Mesenchymal stem cell (in vitro differentiated cells and primary cell): ENCODE results near the gene CDK5RAP2.
A peak's percentile ranks its signal among the peaks of the same experiment; 100 is the strongest.

Experiments
- DNase-seq: peaks from one replicate; pipeline ENCODE4 v3.0.0-alpha.2; 2013
- H2AFZ ChIP-seq: one replicate; pipeline ENCODE4 v1.6.1; 2013; ENCODE audit warnings: low read depth, mild to moderate bottlenecking, control low read depth, inconsistent platforms, low read length, moderate library complexity
- H2AK5ac ChIP-seq: 2 replicates; pipeline ENCODE4 v1.6.1; 2013; ENCODE audit warnings: low read length, moderate library complexity, mild to moderate bottlenecking, inconsistent platforms; ENCODE audit not compliant: severe bottlenecking
- H2BK120ac ChIP-seq: one replicate; pipeline ENCODE4 v1.6.1; 2013; ENCODE audit warnings: low read depth, mild to moderate bottlenecking, inconsistent platforms, low read length, moderate library complexity
- H2BK12ac ChIP-seq, 2 experiments: one replicate each; pipeline ENCODE4 v1.6.1; 2013; ENCODE audit warnings: inconsistent platforms in 2 of 2, low read length in 2 of 2, mild to moderate bottlenecking in 2 of 2, moderate library complexity in 2 of 2, control low read depth in 1 of 2
- H2BK15ac ChIP-seq: one replicate; pipeline ENCODE4 v1.6.1; 2013; ENCODE audit warnings: mild to moderate bottlenecking, low read depth, inconsistent platforms; ENCODE audit not compliant: poor library complexity, severe bottlenecking
- H2BK5ac ChIP-seq: 2 replicates; pipeline ENCODE4 v1.6.1; 2013; ENCODE audit warnings: low read depth, mild to moderate bottlenecking, low read length, control low read depth, inconsistent platforms; ENCODE audit not compliant: poor library complexity, severe bottlenecking
- H3K14ac ChIP-seq, 2 experiments: one replicate each; pipeline ENCODE4 v1.6.1; 2013; ENCODE audit warnings: inconsistent platforms in 2 of 2, low read length in 2 of 2, control low read depth in 1 of 2, mild to moderate bottlenecking in 1 of 2, moderate library complexity in 1 of 2
- H3K18ac ChIP-seq, 2 experiments: one replicate each; pipeline ENCODE4 v1.6.1; 2013; ENCODE audit warnings: inconsistent platforms in 2 of 2, low read length in 2 of 2, control low read depth in 1 of 2, low read depth in 1 of 2, mild to moderate bottlenecking in 1 of 2
- H3K23ac ChIP-seq, 2 experiments: one replicate each; pipeline ENCODE4 v1.6.1; 2013; ENCODE audit warnings: inconsistent platforms in 2 of 2, low read length in 2 of 2, mild to moderate bottlenecking in 2 of 2, moderate library complexity in 2 of 2, control low read depth in 1 of 2
- H3K27ac ChIP-seq: 2 replicates; pipeline ENCODE4 v1.5.1; 2013; ENCODE audit warnings: mild to moderate bottlenecking, moderate library complexity, low read length, control low read depth, inconsistent platforms; ENCODE audit not compliant: poor library complexity, severe bottlenecking
- H3K27me3 ChIP-seq, 2 experiments: 2 replicates each; pipeline versions ENCODE4 v1.6.1 to v1.7.0; 2013; ENCODE audit warnings: low read length in 2 of 2, mild to moderate bottlenecking in 2 of 2, moderate library complexity in 2 of 2, control low read depth in 1 of 2, inconsistent platforms in 1 of 2; ENCODE audit not compliant: control insufficient read depth in 1 of 2, insufficient read depth in 1 of 2
- H3K36me3 ChIP-seq, 2 experiments: 2 replicates each; pipeline versions ENCODE4 v1.6.1 to v1.7.0; 2013; ENCODE audit warnings: low read length in 2 of 2, control low read depth in 1 of 2, inconsistent platforms in 1 of 2, low read depth in 1 of 2, mild to moderate bottlenecking in 1 of 2; ENCODE audit not compliant: insufficient read depth in 2 of 2, control insufficient read depth in 1 of 2
- H3K4ac ChIP-seq, 2 experiments: one replicate each; pipeline ENCODE4 v1.6.1; 2013; ENCODE audit warnings: inconsistent platforms in 2 of 2, low read length in 2 of 2, mild to moderate bottlenecking in 2 of 2, moderate library complexity in 2 of 2, control low read depth in 1 of 2, low read depth in 1 of 2
- H3K4me1 ChIP-seq: 2 replicates; pipeline ENCODE4 v1.6.1; 2013; ENCODE audit warnings: low read depth, low read length, control low read depth; ENCODE audit not compliant: control insufficient read depth, insufficient read depth
- H3K4me2 ChIP-seq: 2 replicates; pipeline ENCODE4 v1.6.1; 2013; ENCODE audit warnings: low read length, mild to moderate bottlenecking, inconsistent platforms; ENCODE audit not compliant: poor library complexity, severe bottlenecking
- H3K4me3 ChIP-seq, 2 experiments: 2 replicates each; pipeline versions ENCODE4 v1.5.1 to v1.7.0; 2013; ENCODE audit warnings: low read length in 2 of 2, mild to moderate bottlenecking in 2 of 2, control low read depth in 1 of 2, low read depth in 1 of 2; ENCODE audit not compliant: insufficient read depth in 1 of 2
- H3K79me1 ChIP-seq: replicated peaks from 2 replicates; pipeline ENCODE4 v1.6.1; 2013; ENCODE audit warnings: mild to moderate bottlenecking, control low read depth, low read length, inconsistent platforms; ENCODE audit not compliant: poor library complexity, severe bottlenecking
- H3K9ac ChIP-seq: 2 replicates; pipeline ENCODE4 v1.7.0; 2013; ENCODE audit warnings: mild to moderate bottlenecking, low read length, moderate library complexity
- H3K9me3 ChIP-seq: 2 replicates; pipeline ENCODE4 v1.7.0; 2013; ENCODE audit warnings: mild to moderate bottlenecking, low read length; ENCODE audit not compliant: control insufficient read depth
- H4K8ac ChIP-seq: one replicate; pipeline ENCODE4 v1.6.1; 2013; ENCODE audit warnings: inconsistent platforms, mild to moderate bottlenecking, low read length, moderate library complexity
- H4K91ac ChIP-seq: one replicate; pipeline ENCODE4 v1.6.1; 2013; ENCODE audit warnings: mild to moderate bottlenecking, low read length, inconsistent platforms
- WGBS: methylation state at CpG from one replicate; pipeline ENCODE4 v1.1.7; 2013; ENCODE audit warnings: mixed read lengths; 5-methylcytosine and 5-hydroxymethylcytosine counted together

CDK5RAP2 gene

DNA sequence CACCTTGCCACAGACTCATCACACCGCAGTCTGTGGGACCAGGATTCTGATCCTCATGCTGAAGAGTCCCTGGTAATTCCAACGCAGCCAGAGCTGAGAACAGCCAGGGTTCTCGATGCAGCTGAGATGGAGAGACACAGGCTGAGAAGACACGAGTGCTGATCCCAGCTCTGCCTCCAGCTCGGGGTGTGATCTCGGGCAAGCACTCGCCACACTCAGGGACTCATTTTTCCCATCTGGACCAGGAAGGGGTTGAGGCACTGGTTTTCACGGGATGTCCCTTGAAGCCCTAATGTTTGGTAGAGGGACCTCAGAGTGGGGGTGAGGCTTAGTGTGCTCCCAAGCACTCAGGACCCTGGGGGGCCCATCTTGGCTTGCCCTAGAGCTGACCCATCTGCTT lies 200.4 kb downstream of the CDK5RAP2 start:
- Histone ChIP-seq H2AK5ac (no peak overlapping the region), H3K4me1 (peaks cover 2% of the 10 kb centered on the region), H3K36me3 (peaks cover 0 to 5% of the 10 kb centered on the region in 2 experiments), H2BK15ac (no peak overlapping the region), H4K91ac (no peak overlapping the region), H2BK120ac (no peak overlapping the region), H3K27ac (no peak overlapping the region), H3K4me2 (no peak overlapping the region), H3K27me3 (peaks cover 0 to 5% of the 10 kb centered on the region in 2 experiments), H3K4ac (no peak overlapping the region), H3K14ac (no peak overlapping the region), H2AFZ (no peak overlapping the region), H3K9me3 (peaks cover 4% of the 10 kb centered on the region), H3K9ac (no peak overlapping the region), H3K23ac (no peak overlapping the region), H3K18ac (no peak overlapping the region), H2BK5ac (no peak overlapping the region), H4K8ac (no peak overlapping the region), H3K79me1 (no peaks in the 10 kb centered on the region), H2BK12ac (no peak overlapping the region), H3K4me3 (no peak overlapping the region)
- DNase-seq, result no peak
- 96% methylated on average over 8 of the region's 8 CpGs for WGBS

DNA sequence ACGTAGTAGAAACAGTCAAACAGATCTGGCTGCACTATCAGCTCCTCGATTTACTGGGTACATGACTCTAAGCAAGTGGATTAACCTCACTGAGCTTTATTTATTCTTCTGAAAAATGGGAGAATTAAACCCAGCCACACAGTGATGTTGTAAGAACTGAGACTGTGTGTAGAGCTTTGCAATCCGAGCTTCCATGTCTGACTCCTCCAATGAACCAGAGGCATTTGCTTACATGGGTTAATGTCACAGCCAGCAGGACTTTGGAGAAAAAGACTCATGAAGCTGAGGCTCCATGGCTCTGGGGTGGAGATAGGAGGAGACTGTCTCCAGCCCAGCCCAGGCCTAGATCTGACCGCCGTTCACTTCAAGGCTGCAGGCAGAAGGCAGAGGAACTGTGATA lies 201.3 kb downstream of the CDK5RAP2 start:
- Histone ChIP-seq H3K4me2 (no peak overlapping the region), H3K4ac (no peak overlapping the region), H3K27me3 (peaks cover 0 to 5% of the 10 kb centered on the region in 2 experiments), H2BK15ac (no peak overlapping the region), H2AFZ (no peak overlapping the region), H2AK5ac (no peak overlapping the region), H4K8ac (no peak overlapping the region), H3K4me3 (no peak overlapping the region), H3K9ac (no peak overlapping the region), H3K27ac (no peak overlapping the region), H3K9me3 (peaks cover 6% of the 10 kb centered on the region), H3K79me1 (no peaks in the 10 kb centered on the region), H3K36me3 (peaks cover 0 to 5% of the 10 kb centered on the region in 2 experiments), H3K23ac (no peak overlapping the region), H4K91ac (no peak overlapping the region), H3K14ac (no peak overlapping the region), H2BK5ac (no peak overlapping the region), H2BK120ac (no peak overlapping the region), H2BK12ac (no peak overlapping the region), H3K4me1 (no peaks in the 10 kb centered on the region), H3K18ac (peak overlapping the region in 1 of 2 experiments; percentile 50)
- DNase-seq, result no peak
- 91% methylated on average over 5 of the region's 5 CpGs for WGBS

DNA sequence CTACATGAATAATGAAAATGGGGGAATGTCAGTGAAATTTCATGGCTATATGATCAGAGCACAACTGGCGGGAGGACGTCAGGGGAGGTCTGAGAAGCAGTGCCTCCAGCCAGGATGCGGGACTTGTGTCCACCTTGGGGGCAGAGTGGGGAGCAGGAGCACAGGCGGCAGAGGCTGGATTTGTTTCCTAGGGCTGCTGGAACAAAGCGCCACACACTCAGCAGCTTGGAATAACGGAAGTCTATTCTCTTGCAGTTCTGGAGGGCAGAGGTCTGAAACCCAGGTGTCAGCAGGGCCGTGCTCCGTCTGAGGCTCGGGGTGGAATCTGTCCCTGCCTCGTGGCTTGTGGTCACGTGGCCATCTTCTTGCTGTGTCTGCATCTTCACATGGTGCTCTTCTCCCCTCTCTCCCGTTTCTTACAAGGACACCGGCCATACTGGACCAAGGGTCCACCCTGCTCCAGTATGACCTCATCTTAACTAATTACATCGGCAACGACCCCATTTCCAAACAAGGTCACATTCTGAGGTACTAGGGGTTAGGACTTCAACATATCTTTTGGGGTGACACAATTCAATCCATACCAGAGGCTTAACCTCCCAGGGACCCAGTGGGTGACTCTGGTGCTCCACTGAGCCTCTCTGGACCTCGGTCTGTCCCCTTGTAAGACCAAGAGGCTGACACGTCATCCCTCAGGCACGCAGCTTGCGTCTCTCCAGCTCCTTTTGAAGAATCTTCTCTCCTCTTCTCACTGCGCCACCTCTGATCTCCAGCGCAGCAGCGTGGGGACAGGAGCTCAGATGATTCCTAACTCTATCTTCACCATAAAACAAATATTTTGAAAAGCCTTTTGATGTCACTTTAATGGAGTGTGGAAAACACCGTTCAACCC lies 202.5 kb downstream of the CDK5RAP2 start:
- Histone ChIP-seq H4K91ac (no peak overlapping the region), H3K4me1 (no peaks in the 10 kb centered on the region)
- WGBS, result 93% methylated on average over 22 of the region's 23 CpGs

DNA sequence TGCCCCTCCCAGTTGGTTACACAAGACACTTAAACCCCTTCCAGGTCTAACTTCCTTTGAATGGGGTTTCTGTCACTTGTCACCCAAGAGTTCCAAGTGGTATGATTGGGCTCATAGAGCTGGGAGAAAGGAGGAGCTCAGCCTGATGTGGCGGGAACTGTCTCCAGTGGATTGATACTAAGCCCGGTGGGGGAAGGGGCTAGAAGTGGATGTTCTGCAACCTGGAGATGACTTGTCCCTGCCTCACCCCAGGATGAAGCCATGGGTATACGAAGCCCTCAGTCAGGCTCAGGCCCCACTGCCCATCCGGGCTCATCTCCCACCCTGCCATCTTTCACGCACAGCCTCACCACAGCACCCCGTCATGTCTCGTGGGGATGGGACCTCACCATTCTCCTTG lies 203.9 kb downstream of the CDK5RAP2 start:
- H3K27ac ChIP-seq, result no peak overlapping the region
- peaks cover 0 to 13% of the 10 kb centered on the region in 2 experiments for H3K27me3 ChIP-seq
- no peak overlapping the region for H3K4me2 ChIP-seq
- H2BK5ac ChIP-seq, result no peak overlapping the region
- no peaks in the 10 kb centered on the region for H3K4me1 ChIP-seq
- H3K9ac ChIP-seq, result no peak overlapping the region
- no peak overlapping the region for H4K8ac ChIP-seq
- no peaks in the 10 kb centered on the region for H3K79me1 ChIP-seq
- no peak overlapping the region for H3K18ac ChIP-seq
- H2AK5ac ChIP-seq, result no peak overlapping the region
- peak overlapping the region; percentile 15 for H2BK15ac ChIP-seq
- no peak for DNase-seq
- H3K9me3 ChIP-seq, result peaks cover 15% of the 10 kb centered on the region
- WGBS, result 96% methylated on average over 7 of the region's 7 CpGs
- H3K36me3 ChIP-seq, result peaks cover 0 to 5% of the 10 kb centered on the region in 2 experiments
- H3K23ac ChIP-seq, result no peak overlapping the region
- no peak overlapping the region for H4K91ac ChIP-seq
- H3K14ac ChIP-seq, result peak overlapping the region in 1 of 2 experiments; percentile 30
- no peak overlapping the region for H2AFZ ChIP-seq
- H2BK12ac ChIP-seq, result no peak overlapping the region
- H2BK120ac ChIP-seq, result no peak overlapping the region
- no peak overlapping the region for H3K4me3 ChIP-seq
- no peak overlapping the region for H3K4ac ChIP-seq

More for the DNA sequence above, 202.5 kb downstream of the CDK5RAP2 start:
- Histone ChIP-seq H3K79me1 (no peaks in the 10 kb centered on the region), H3K14ac (no peak overlapping the region), H3K4me3 (no peak overlapping the region), H3K4ac (no peak overlapping the region), H2BK120ac (no peak overlapping the region), H3K18ac (no peak overlapping the region), H3K27ac (no peak overlapping the region), H3K36me3 (peaks cover 0 to 5% of the 10 kb centered on the region in 2 experiments), H3K9me3 (peaks cover 15% of the 10 kb centered on the region), H2BK5ac (no peak overlapping the region), H2AK5ac (no peak overlapping the region), H4K8ac (no peak overlapping the region), H2BK12ac (no peak overlapping the region), H2AFZ (no peak overlapping the region), H3K27me3 (peaks cover 0 to 10% of the 10 kb centered on the region in 2 experiments), H3K23ac (no peak overlapping the region), H3K9ac (no peak overlapping the region), H3K4me2 (no peak overlapping the region), H2BK15ac (no peak overlapping the region)
- no peak for DNase-seq
